Measurements from ENCODE around the gene VLDLR.

VLDLR gene

GRCh38 chr9:2616692-2617377 is 4.8 kb upstream of the VLDLR start:
- DNase-seq (ENCODE audit: insufficient read length, low spot score) (no peak), FAIRE-seq (no peak)
- peak; percentile 36; the same call in 1 of the 2 replicates for TF ChIP-seq POU2F2 (IDR thresholded peaks at IDR 0.05; ENCODE audit: low read depth, low read length)
- no peak for TF ChIP-seq PAX5 (IDR thresholded peaks at IDR 0.05; ENCODE audit: insufficient read depth, low read length, severe bottlenecking)
- TF ChIP-seq POLR2AphosphoS5 (IDR thresholded peaks at IDR 0.05; ENCODE audit: low read depth, low read length), result no peak
- TF ChIP-seq SPI1 (IDR thresholded peaks at IDR 0.05; ENCODE audit: low read depth, low read length), result peak; percentile 22; the same call in 1 of the 2 replicates
- no peak for TF ChIP-seq POLR2A (IDR thresholded peaks at IDR 0.05; ENCODE audit: low read depth, low read length)
- TF ChIP-seq TAF1 (IDR thresholded peaks at IDR 0.05; ENCODE audit: low read depth, low read length), result no peak

- no peak for FAIRE-seq
- DNase-seq (ENCODE audit: insufficient read length, low spot score), result no peak
- TF ChIP-seq SPI1 (IDR thresholded peaks at IDR 0.05; ENCODE audit: low read depth, low read length) (no peak), PAX5 (IDR thresholded peaks at IDR 0.05; ENCODE audit: insufficient read depth, low read length, severe bottlenecking) (no peak), POLR2A (IDR thresholded peaks at IDR 0.05; ENCODE audit: low read depth, low read length) (no peak), POU2F2 (IDR thresholded peaks at IDR 0.05; ENCODE audit: low read depth, low read length) (no peak), TAF1 (IDR thresholded peaks at IDR 0.05; ENCODE audit: low read depth, low read length) (no peak), POLR2AphosphoS5 (IDR thresholded peaks at IDR 0.05; ENCODE audit: low read depth, low read length) (no peak)
These were observed 3.3 kb upstream of the VLDLR start for GRCh38 chr9:2618289-2618688.

DNA sequence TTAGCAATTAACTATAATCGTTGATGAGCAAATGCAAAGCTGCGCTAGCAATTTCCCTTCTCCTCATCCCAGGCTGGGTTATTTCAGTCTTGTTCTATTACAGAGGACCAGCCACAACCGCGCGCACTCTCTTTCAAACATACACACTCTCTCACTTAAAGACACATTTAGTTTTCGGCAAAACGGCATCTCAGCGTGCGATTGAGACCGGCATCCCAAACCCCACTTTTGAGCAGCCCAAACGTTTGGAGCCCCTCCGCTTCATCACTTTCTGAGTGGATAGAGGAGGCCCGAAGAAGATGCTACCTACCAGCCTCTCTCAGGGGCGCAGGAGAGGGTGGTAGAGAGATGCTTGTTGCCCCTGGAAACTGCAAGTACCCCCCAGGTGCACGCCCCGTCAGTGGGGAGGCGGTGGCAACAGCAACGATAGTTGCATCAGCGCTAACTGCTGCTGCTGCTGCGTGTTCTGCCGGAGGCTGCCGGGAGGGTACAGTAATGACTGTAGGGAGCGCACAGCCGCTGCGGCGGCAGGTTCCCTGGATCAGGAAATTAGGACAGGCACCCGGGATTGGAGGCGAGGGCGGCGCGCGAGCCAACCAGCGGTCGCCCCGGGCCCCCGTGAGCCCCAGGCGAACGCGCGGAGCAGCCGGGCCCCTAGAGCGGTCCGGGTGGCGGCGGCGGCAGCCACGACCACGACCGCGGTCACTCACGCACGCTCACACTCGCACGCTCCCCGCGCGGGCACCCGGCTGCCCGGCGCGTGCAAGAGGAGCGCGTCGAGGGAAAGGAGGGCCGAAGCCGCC is 467 bp upstream of the VLDLR start:
- no peak for TF ChIP-seq TAF1 (IDR thresholded peaks at IDR 0.05; ENCODE audit: low read depth, low read length)
- TF ChIP-seq POLR2AphosphoS5 (IDR thresholded peaks at IDR 0.05; ENCODE audit: low read depth, low read length), result no peak
- TF ChIP-seq SPI1 (IDR thresholded peaks at IDR 0.05; ENCODE audit: low read depth, low read length), result no peak
- TF ChIP-seq POLR2A (IDR thresholded peaks at IDR 0.05; ENCODE audit: low read depth, low read length), result no peak
- no peak for TF ChIP-seq PAX5 (IDR thresholded peaks at IDR 0.05; ENCODE audit: insufficient read depth, low read length, severe bottlenecking)
- no peak for TF ChIP-seq POU2F2 (IDR thresholded peaks at IDR 0.05; ENCODE audit: low read depth, low read length)
- DNase-seq (ENCODE audit: insufficient read length, low spot score) (peak; percentile 30), FAIRE-seq (peak; percentile 92)

GRCh38 chr9:2622461-2623287 is 1.1 kb downstream of the VLDLR start:
- FAIRE-seq, result peak; percentile 73
- TF ChIP-seq SPI1 (IDR thresholded peaks at IDR 0.05; ENCODE audit: low read depth, low read length) (no peak), PAX5 (IDR thresholded peaks at IDR 0.05; ENCODE audit: insufficient read depth, low read length, severe bottlenecking) (no peak), POLR2A (IDR thresholded peaks at IDR 0.05; ENCODE audit: low read depth, low read length) (no peak), POU2F2 (IDR thresholded peaks at IDR 0.05; ENCODE audit: low read depth, low read length) (no peak), TAF1 (IDR thresholded peaks at IDR 0.05; ENCODE audit: low read depth, low read length) (no peak), POLR2AphosphoS5 (IDR thresholded peaks at IDR 0.05; ENCODE audit: low read depth, low read length) (no peak)
- DNase-seq (ENCODE audit: insufficient read length, low spot score), result peak; percentile 35

DNA sequence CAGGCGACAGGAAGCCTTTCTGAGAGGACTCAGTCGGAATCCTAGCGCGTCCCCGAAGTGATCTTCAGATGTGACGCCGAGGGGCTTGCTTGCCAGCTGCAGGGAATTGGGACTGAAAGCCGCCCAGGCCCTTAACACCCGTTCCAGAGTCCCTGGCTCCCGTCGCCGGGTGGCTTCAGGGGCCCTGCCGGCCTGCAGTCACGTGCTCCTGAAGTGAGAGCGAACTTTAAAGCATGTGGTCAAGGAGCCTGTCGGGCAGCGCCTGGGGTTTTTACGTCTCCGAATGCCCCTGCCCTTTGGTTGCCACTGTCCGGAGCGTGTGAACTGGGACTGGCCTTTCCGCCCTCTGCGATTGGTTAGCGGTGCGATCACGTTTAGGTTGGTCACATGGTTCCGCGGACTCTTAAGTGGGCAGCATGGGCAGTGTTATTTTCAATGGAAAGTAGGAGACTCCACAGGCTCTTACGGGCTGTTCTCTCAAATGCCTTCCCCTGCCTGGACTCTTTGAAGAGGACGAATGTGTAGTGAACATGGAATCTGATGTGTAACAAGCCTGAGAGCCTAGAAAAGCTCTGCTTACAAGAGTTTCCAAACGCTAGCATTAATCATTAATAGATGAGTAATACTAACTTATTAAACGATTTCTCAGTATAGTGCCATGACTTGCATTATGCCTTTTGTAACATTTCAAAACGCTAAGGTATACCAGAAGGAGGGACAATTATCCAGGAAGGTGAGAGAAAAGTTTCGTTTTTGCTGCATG is 1.9 kb downstream of the VLDLR start:
- FAIRE-seq (no peak), DNase-seq (ENCODE audit: insufficient read length, low spot score) (no peak)

DNA sequence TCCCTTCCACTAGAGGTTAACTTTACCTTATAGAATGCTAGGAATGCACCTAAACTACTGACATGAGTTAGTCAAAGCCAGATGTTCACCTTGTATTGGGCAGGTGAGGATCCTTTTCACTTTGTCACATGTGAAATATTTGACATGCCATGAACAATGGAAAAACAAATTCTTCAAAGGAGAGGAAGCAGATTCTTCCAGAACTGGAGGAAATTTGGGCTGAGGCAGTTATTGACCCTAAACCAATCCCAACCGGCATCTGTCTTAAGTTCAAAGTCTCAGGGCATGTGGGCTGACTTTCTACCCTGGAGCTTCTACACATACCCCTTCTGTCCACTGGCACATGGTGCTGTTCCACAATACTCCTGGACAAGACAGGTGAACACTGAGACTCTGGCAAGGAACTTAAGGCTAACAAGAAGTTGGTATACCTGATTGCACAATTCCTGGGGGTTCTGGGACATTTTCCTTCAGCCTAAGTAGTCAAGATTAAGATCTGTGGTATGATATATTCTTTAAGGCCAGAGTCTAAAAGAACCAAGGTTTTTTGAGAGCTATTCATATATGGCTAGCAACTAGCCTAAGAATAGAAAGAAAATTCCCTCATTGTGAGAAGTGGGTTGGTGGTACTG is 2.6 kb downstream of the VLDLR start:
- FAIRE-seq (no peak), DNase-seq (ENCODE audit: insufficient read length, low spot score) (no peak)
- no peak for TF ChIP-seq TAF1 (IDR thresholded peaks at IDR 0.05; ENCODE audit: low read depth, low read length)
- TF ChIP-seq POU2F2 (IDR thresholded peaks at IDR 0.05; ENCODE audit: low read depth, low read length), result no peak
- no peak for TF ChIP-seq PAX5 (IDR thresholded peaks at IDR 0.05; ENCODE audit: insufficient read depth, low read length, severe bottlenecking)
- no peak for TF ChIP-seq POLR2AphosphoS5 (IDR thresholded peaks at IDR 0.05; ENCODE audit: low read depth, low read length)
- TF ChIP-seq SPI1 (IDR thresholded peaks at IDR 0.05; ENCODE audit: low read depth, low read length), result no peak
- no peak for TF ChIP-seq POLR2A (IDR thresholded peaks at IDR 0.05; ENCODE audit: low read depth, low read length)

More for the DNA sequence above, 1.9 kb downstream of the VLDLR start:
- TF ChIP-seq POU2F2 (IDR thresholded peaks at IDR 0.05; ENCODE audit: low read depth, low read length), result no peak
- no peak for TF ChIP-seq PAX5 (IDR thresholded peaks at IDR 0.05; ENCODE audit: insufficient read depth, low read length, severe bottlenecking)
- TF ChIP-seq SPI1 (IDR thresholded peaks at IDR 0.05; ENCODE audit: low read depth, low read length), result no peak
- no peak for TF ChIP-seq POLR2A (IDR thresholded peaks at IDR 0.05; ENCODE audit: low read depth, low read length)
- no peak for TF ChIP-seq POLR2AphosphoS5 (IDR thresholded peaks at IDR 0.05; ENCODE audit: low read depth, low read length)
- TF ChIP-seq TAF1 (IDR thresholded peaks at IDR 0.05; ENCODE audit: low read depth, low read length), result no peak

- FAIRE-seq (no peak), DNase-seq (ENCODE audit: insufficient read length, low spot score) (no peak)
- TF ChIP-seq POU2F2 (IDR thresholded peaks at IDR 0.05; ENCODE audit: low read depth, low read length) (no peak), SPI1 (IDR thresholded peaks at IDR 0.05; ENCODE audit: low read depth, low read length) (no peak), TAF1 (IDR thresholded peaks at IDR 0.05; ENCODE audit: low read depth, low read length) (no peak), POLR2AphosphoS5 (IDR thresholded peaks at IDR 0.05; ENCODE audit: low read depth, low read length) (no peak), PAX5 (IDR thresholded peaks at IDR 0.05; ENCODE audit: insufficient read depth, low read length, severe bottlenecking) (no peak), POLR2A (IDR thresholded peaks at IDR 0.05; ENCODE audit: low read depth, low read length) (no peak)
These were observed 3.8 kb downstream of the VLDLR start for GRCh38 chr9:2625427-2625826.

DNA sequence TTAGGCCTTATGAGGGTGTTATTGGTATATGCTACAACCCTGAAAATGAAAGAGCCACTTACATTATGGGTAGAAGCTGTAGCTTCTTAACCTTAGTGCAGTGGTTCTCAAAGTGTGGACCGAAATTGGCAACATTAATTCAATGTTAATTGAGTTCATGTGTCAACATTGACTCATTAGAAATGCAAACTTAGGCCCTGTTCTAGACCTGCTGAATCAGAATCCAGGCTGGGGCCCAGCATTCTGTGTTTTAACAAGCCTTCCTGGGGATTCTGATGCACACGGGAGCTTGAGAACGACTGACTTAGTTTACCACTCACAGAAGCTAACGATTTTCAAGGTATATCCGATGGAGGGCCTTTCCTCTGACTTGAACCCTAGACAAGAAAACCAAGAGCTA is 7.3 kb downstream of the VLDLR start:
- DNase-seq (ENCODE audit: insufficient read length, low spot score) (no peak), FAIRE-seq (no peak)
- TF ChIP-seq PAX5 (IDR thresholded peaks at IDR 0.05; ENCODE audit: insufficient read depth, low read length, severe bottlenecking) (no peak), TAF1 (IDR thresholded peaks at IDR 0.05; ENCODE audit: low read depth, low read length) (no peak), POLR2AphosphoS5 (IDR thresholded peaks at IDR 0.05; ENCODE audit: low read depth, low read length) (no peak), POU2F2 (IDR thresholded peaks at IDR 0.05; ENCODE audit: low read depth, low read length) (no peak), SPI1 (IDR thresholded peaks at IDR 0.05; ENCODE audit: low read depth, low read length) (no peak), POLR2A (IDR thresholded peaks at IDR 0.05; ENCODE audit: low read depth, low read length) (no peak)

Measured in GM12891 (cell line).